Heart left ventricle (tissue), 16 donors: ENCODE data around the gene IGF2BP3. TPM values are rescaled to one million over a fixed set of nuclear protein-coding genes. Genes with fewer than 3 reads are reported as not detected.
"Not testable (repeated sequence)": the region's sequence is repeated elsewhere in the genome, so short reads cannot be mapped to it uniquely, and the experiment has no call there.

Experiments used
- ATAC-seq, 4 donors: fragments of 200-7000 bp; cut with Tn5 transposase; one replicate each; pipeline ENCODE4 v1.9.1; 2020 to 2022; ENCODE audit warnings: moderate library complexity in 4 of 4, mild to moderate bottlenecking in 3 of 4, moderate number of reproducible peaks in 1 of 4
- DNase-seq, 5 donors: peaks; one replicate each; pipeline ENCODE4 v3.0.0-alpha.2; 2020
- H3K27ac ChIP-seq, 12 donors: fragments of 200-600 bp; sonication (generic) in 4 of 12; one replicate each; pipeline versions ENCODE4 v1.5.0 to v1.8.0; 2016 to 2022; ENCODE audit warnings: mild to moderate bottlenecking in 2 of 12
- H3K27me3 ChIP-seq, 9 donors: fragments of 200-600 bp; sonication (generic) in 2 of 9; one replicate each; pipeline versions ENCODE4 v1.5.1 to v1.8.0; 2016 to 2022; ENCODE audit warnings: mild to moderate bottlenecking in 3 of 9
- H3K36me3 ChIP-seq, 9 donors: fragments of 200-600 bp; sonication (generic) in 2 of 9; one replicate each; pipeline versions ENCODE4 v1.5.0 to v1.8.0; 2018 to 2022; ENCODE audit warnings: mild to moderate bottlenecking in 2 of 9
- H3K4me1 ChIP-seq, 12 donors: fragments of 200-600 bp; sonication (generic) in 4 of 12; one replicate each; pipeline versions ENCODE4 v1.5.0 to v1.8.0; 2016 to 2022; ENCODE audit warnings: mild to moderate bottlenecking in 3 of 12
- H3K4me3 ChIP-seq, 12 donors: fragments of 200-600 bp; sonication (generic) in 4 of 12; one replicate each; pipeline versions ENCODE4 v1.5.0 to v1.8.0; 2017 to 2022; ENCODE audit warnings: mild to moderate bottlenecking in 9 of 12, moderate library complexity in 4 of 12
- H3K9me3 ChIP-seq, 12 donors: fragments of 200-600 bp; sonication (generic) in 4 of 12; one replicate each; pipeline versions ENCODE4 v1.5.0 to v1.8.0; 2016 to 2022; ENCODE audit warnings: mild to moderate bottlenecking in 1 of 12
- CTCF ChIP-seq, 12 donors: fragments of 200-600 bp; sonication (generic) in 4 of 12; IDR thresholded peaks; one replicate each; pipeline versions ENCODE4 v1.5.0 to v1.8.0; 2018 to 2022; ENCODE audit warnings: antibody characterized with exemption in 12 of 12, mild to moderate bottlenecking in 5 of 12
- POLR2A ChIP-seq, 2 donors: fragments of 450-650 bp; IDR thresholded peaks; one replicate each; pipeline ENCODE4 v1.6.1; 2017; ENCODE audit warnings: antibody characterized with exemption in 2 of 2, mild to moderate bottlenecking in 2 of 2, moderate library complexity in 2 of 2
- WGBS, 4 donors: extraction: QIAGEN DNeasy Blood & Tissue Kit in 2 of 4; methylation state at CpG; one replicate each; pipeline versions ENCODE4 v1.1.5 to v1.1.7; 2013 to 2018; 5-methylcytosine and 5-hydroxymethylcytosine counted together
- intact Hi-C, 10 donors: fragments of 100-400 bp; cut with DNase I; formaldehyde crosslinking; loops; one replicate each; pipeline versions ENCODE4 v1.11.1 to v1.14.2; 2022
- polyA plus RNA-seq, 2 donors: library from polyadenylated mRNA; stranded (reverse); fragments of 200-250 nt; gene quantifications; one replicate each; pipeline ENCODE4 v1.2.3, GENCODE V29; 2013
- total RNA-seq, 9 donors: library from RNA; depleted of rRNA in 2 of 9; stranded (reverse); fragments of >200 nt in 2 of 9; fragmentation: NEBNext Ultra II Directional in 3 of 9; extraction: Animal tissue kit (Norgen Biotek cat#: 25700) in 3 of 9; gene quantifications; one replicate each; pipeline versions ENCODE4 v1.1.0 to v1.2.4, GENCODE V29; 2016 to 2023
- donor health status: ischemic (EF 13 %, LVEDD 7.1; RV severe dilation, severe dysfunction).
- donor health status: healthy with polysubstance abuse.
- donor health status: DM: no; HTN: yes; CAD: no.
- donor health status: DM: no; HTN: no; CAD: no.
- donor health status: ischemic (EF 25% LVEDD 6.9; RV normal size, moderate dysfunction).
- donor health status: ischemic (EF 25% LVEDD 5.7; RV mildly dilated, moderate dysfunction).
- donor health status: healthy.
- donor health status: DM: yes; HTN: yes; CAD: no.
- donor health status: ischemic (EF 35%, LVEDD 5.7; RV mildly dilated, moderate dysfunction).
- donor health status: nonischemic (EF 11% LVEDD 7.7; RV severe dilation, severe dysfunction).
- donor health status: DM: yes; HTN: yes; CAD: no.
- donor health status: PGD.
- donor health status: ischemic (EF 29% LVEDD 5.4; RV normal size, mild dysfunction).
- donor health status: nonischemic (EF 23%, LVEDD 6.1; RV moderate dilation, normal function).

IGF2BP3 gene
- total and polyA plus RNA-seq, 11 donors = 0.27 to 2.2 (median 0.50) TPM; not detected in 5

GRCh38 chr7:23331132-23331531 is 139.2 kb downstream of the IGF2BP3 start:
- intact Hi-C loops = no loop called here
- 76 to 91% (median 85%) methylated on average over 1 of the region's 1 CpG for WGBS, 4 donors
- peaks cover 0 to 42% (median 19%) of the 10 kb centered on the region in 12 donors for H3K4me1 ChIP-seq
- DNase-seq (no peak), ATAC-seq (no peak)
- H3K36me3 ChIP-seq = no peaks in the 10 kb centered on the region
- H3K27me3 ChIP-seq = no peaks in the 10 kb centered on the region
- H3K4me3 ChIP-seq = no peak overlapping the region
- no peaks in the 10 kb centered on the region for H3K9me3 ChIP-seq
- no peak overlapping the region for H3K27ac ChIP-seq
- TF ChIP-seq CTCF (IDR thresholded peaks at IDR 0.05) (no peak), POLR2A (IDR thresholded peaks at IDR 0.05) (no peak)

GRCh38 chr7:23315366-23315765 is 154.9 kb downstream of the IGF2BP3 start:
- H3K4me3 ChIP-seq = no peak overlapping the region
- H3K4me1 ChIP-seq = peaks cover 0 to 9% (median 0%) of the 10 kb centered on the region in 12 donors
- H3K27me3 ChIP-seq = no peaks in the 10 kb centered on the region
- intact Hi-C loops = no loop called here
- no peaks in the 10 kb centered on the region for H3K9me3 ChIP-seq
- no peak for ATAC-seq
- 84 to 94% (median 89%) methylated on average over 7 of the region's 7 CpGs for whole genome bisulfite sequencing, 4 donors
- peaks cover 0 to 14% (median 5%) of the 10 kb centered on the region in 9 donors for H3K36me3 ChIP-seq
- no peak for DNase-seq
- TF ChIP-seq CTCF (IDR thresholded peaks at IDR 0.05) (no peak), POLR2A (IDR thresholded peaks at IDR 0.05) (no peak)
- no peak overlapping the region for H3K27ac ChIP-seq

GRCh38 chr7:23312141-23312540 is 158.2 kb downstream of the IGF2BP3 start:
- H3K4me1 ChIP-seq, H3K27ac ChIP-seq, DNase-seq, H3K4me3 ChIP-seq, ATAC-seq, H3K27me3 ChIP-seq, H3K9me3 ChIP-seq, intact Hi-C loops: not testable (repeated sequence)
- 74 to 81% (median 78%) methylated on average over 2 of the region's 2 CpGs for WGBS, 4 donors
- peaks cover 0 to 46% (median 38%) of the 10 kb centered on the region in 9 donors for H3K36me3 ChIP-seq

- Histone ChIP-seq H3K4me3 (no peak overlapping the region), H3K27ac (no peak overlapping the region), H3K27me3 (no peaks in the 10 kb centered on the region), H3K36me3 (peaks cover 0 to 62% (median 54%) of the 10 kb centered on the region in 9 donors), H3K9me3 (no peaks in the 10 kb centered on the region), H3K4me1 (peaks cover 0 to 9% (median 0%) of the 10 kb centered on the region in 12 donors)
- ATAC-seq = no peak
- DNase-seq = no peak
- intact Hi-C loops = no loop called here
- TF ChIP-seq CTCF (IDR thresholded peaks at IDR 0.05) (no peak), POLR2A (IDR thresholded peaks at IDR 0.05) (no peak)
- WGBS, 4 donors = 81 to 88% (median 84%) methylated on average over 6 of the region's 6 CpGs
These were observed 161.5 kb downstream of the IGF2BP3 start for GRCh38 chr7:23308754-23309153.

GRCh38 chr7:23306936-23307521 is 163.3 kb downstream of the IGF2BP3 start:
- no peak for DNase-seq
- no peak for ATAC-seq
- no peak overlapping the region for H3K4me3 ChIP-seq
- peaks cover 0 to 20% (median 3%) of the 10 kb centered on the region in 12 donors for H3K4me1 ChIP-seq
- peaks cover 0 to 79% (median 68%) of the 10 kb centered on the region in 9 donors for H3K36me3 ChIP-seq
- intact Hi-C loops = no loop called here
- TF ChIP-seq CTCF (IDR thresholded peaks at IDR 0.05) = no peak
- no peak for TF ChIP-seq POLR2A (IDR thresholded peaks at IDR 0.05)
- no peaks in the 10 kb centered on the region for H3K27me3 ChIP-seq
- no peak overlapping the region for H3K27ac ChIP-seq
- 93 to 96% (median 95%) methylated on average over 2 of the region's 2 CpGs for WGBS, 4 donors
- H3K9me3 ChIP-seq = no peaks in the 10 kb centered on the region
